Dedifferentiated amniotic fluid mesenchymal stem cell (primary cell): ENCODE data around the gene SPC25.
"Not testable (repeated sequence)": the region's sequence is repeated elsewhere in the genome, so short reads cannot be mapped to it uniquely, and the experiment has no call there.

Experiments
- DNase-seq: peaks from one replicate; pipeline ENCODE4 v3.0.0-alpha.2; 2016; ENCODE audit errors: extremely low spot score

Gene SPC25

DNA sequence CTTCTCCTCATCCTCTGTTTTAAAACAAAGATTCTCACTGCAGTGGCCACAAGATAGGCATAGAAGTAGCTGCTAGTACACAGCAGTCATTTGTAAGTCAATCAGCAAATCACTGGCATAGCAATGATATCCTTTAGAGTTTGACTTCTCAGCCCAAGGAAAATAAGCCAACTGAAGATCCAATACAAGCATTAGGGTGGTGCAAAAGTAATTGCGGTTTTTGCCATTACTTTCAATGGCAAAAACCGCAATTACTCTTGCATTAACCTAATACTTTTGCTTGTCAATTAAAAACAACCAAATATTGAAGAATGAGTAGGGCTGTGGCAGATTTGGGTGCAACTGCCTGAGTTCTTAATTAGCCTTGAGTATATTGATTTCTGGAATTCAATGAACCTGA, 13.7 kb upstream of the SPC25 start:
- DNase-seq = no peak

GRCh38 chr2:168901003-168901402, 10.8 kb upstream of the SPC25 start, which contains the start of gene G6PC2:
TSS of gene G6PC2 (plus strand) at chr2:168901291. CDS start at chr2:168901332, 41 bp downstream.
- no peak for DNase-seq

DNA sequence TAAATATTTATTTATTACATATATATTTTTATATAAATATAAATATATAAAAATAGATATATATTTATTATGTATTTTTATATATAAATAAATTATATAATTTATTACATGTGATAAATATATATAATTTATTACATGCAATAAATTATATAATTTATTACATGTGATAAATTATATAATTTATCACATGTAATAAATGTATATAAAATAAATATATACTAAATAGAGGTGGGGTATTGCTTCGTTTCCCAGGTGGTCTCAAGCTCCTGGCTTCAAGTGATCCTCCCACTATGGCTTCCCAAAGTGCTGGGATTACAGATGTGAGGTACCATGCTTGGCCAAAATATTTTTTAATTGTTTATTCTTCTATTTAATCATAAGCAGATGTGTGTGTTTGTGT, 7.2 kb upstream of the SPC25 start:
- no peak for DNase-seq

- DNase-seq = no peak
Observed at GRCh38 chr2:168896783-168897182, 6.6 kb upstream of the SPC25 start.

GRCh38 chr2:168895771-168896170, 5.5 kb upstream of the SPC25 start:
- DNase-seq = no peak

DNA sequence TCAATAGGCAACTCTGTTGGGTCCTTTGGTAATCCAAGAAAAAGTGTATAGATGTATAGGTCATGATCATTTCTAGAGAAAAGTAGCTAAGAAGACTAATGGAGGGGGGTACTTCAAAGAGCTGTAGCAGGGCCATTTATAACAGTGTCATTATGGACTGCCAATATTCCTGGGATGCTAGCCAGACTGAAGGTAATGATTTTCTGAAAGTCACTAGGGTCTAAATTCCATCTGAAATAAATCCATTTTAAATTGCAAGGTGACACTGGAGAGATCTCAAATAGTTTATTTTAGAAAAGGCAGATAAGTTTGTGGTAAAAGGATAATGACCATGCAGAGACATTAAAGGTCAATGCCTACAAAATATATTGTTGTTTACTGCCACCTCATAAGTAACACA, 4.5 kb upstream of the SPC25 start:
- DNase-seq = no peak

GRCh38 chr2:168894101-168894500, 3.9 kb upstream of the SPC25 start:
- no peak for DNase-seq

- DNase-seq = no peak
Observed at GRCh38 chr2:168892327-168892726, 2.1 kb upstream of the SPC25 start.

GRCh38 chr2:168889635-168890005, 610 bp downstream of the SPC25 start:
- no peak for DNase-seq

DNA sequence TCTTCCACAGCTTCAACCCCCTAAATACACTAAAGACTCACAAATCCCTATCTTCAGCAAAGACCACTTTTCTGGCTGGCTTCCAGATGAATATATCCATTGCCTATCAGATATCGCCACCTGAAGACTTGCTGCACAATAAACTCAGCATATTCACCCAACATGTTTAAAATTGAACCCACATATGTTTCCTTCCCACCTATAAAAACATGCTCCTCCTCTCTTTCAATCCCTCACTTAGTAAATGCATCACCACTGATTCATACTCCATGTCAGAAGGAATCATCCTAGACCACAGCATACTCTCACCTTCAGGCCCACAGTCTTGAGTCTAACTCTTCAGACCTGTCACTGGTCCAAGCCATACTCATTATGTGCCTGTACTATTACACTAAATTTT, 5.3 kb downstream of the SPC25 start:
- DNase-seq = no peak

GRCh38 chr2:168882163-168882562, 8.1 kb downstream of the SPC25 start:
- not testable (repeated sequence) for DNase-seq

DNA sequence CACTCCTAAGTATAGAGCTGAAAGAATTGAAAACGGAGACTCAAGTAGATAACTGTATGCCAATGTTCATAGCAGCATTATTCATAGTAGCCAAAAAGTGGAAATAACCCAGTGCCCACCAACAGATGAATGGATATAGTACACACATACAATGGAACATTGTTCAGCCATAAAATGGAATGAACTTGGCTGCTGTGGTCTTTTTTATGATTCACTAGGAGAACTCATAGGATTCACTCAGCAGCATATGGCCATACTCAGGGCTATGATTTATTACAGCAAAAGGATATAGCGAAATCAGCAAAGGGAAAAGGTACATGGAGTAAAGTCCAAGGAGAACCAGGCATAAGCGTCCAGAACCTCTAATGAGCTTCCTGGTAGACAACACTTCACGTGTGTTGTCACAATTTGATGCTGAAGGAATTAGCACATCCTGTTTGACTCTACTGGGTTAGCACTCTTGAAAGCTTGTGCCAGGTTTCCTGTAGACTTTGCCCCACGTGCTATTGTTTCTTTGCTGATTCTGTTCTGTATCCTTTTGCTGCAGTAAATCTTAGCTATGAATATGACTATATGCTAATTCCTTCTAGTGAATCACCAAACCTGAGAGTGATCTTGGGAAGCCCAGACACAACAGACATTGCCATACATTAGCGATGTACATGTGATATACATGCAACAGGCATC, 15.7 kb downstream of the SPC25 start:
- no peak for DNase-seq

- not testable (repeated sequence) for DNase-seq
Observed at GRCh38 chr2:168870824-168871223, 19.4 kb downstream of the SPC25 start.

- DNase-seq = not testable (repeated sequence)
Observed at GRCh38 chr2:168870369-168870768, 19.9 kb downstream of the SPC25 start.

DNA sequence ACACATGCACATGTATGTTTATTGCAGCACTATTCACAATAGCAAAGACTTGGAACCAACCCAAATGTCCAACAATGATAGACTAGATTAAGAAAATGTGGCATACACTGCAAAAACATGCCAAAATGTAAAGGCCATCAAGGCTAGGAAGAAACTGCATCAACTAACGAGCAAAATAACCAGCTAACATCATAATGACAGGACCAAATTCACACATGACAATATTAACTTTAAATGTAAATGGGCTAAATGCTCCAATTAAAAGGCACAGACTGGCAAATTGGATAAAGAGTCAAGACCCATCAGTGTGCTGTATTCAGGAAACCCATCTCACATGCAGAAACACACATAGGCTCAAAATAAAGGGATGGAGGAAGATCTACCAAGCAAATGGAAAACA, 23.1 kb downstream of the SPC25 start:
- not testable (repeated sequence) for DNase-seq

- no peak for DNase-seq
Observed at GRCh38 chr2:168858146-168858545, 32.1 kb downstream of the SPC25 start.

- DNase-seq = no peak
Observed at GRCh38 chr2:168855601-168856000, 34.6 kb downstream of the SPC25 start.

DNA sequence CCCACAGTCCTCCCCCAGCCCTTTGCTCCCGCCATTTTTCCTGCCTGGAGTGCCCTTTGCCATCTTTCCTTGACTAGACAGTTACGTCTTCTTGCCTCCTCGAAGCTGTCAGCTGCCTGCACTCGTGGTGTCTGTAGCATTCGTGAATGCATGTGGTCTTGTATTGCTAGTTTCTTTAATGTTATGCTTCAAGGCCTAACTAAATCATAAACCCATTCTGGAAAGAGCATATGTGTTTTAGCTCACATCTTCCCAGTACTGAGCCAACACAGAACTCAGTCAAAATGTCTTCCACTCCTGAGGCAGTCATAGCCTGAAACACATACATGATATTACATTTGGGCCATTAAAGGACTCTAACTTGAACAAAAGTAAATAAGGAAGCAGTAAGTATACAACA, 35.6 kb downstream of the SPC25 start:
- DNase-seq = no peak

DNA sequence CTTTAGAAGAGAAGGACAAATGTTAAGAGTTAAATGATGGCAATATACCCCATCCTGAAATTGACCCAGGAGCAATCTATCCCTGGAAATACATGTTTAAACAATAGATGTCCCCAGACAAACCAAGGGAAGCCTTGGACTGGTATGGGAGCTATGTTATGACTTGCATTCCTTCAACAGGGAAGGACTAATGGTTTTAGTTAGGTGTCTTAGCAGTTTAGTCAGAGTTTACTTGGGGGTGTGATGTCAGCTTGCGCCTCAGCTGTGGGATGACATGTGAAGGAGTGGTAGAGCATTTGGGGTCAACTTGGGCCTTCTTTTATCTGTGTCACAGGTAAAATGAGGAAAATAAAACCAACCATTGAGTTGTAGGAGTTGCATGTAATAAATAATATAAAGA, 36.8 kb downstream of the SPC25 start:
- no peak for DNase-seq

GRCh38 chr2:168852481-168852880, 37.7 kb downstream of the SPC25 start:
- no peak for DNase-seq

DNA sequence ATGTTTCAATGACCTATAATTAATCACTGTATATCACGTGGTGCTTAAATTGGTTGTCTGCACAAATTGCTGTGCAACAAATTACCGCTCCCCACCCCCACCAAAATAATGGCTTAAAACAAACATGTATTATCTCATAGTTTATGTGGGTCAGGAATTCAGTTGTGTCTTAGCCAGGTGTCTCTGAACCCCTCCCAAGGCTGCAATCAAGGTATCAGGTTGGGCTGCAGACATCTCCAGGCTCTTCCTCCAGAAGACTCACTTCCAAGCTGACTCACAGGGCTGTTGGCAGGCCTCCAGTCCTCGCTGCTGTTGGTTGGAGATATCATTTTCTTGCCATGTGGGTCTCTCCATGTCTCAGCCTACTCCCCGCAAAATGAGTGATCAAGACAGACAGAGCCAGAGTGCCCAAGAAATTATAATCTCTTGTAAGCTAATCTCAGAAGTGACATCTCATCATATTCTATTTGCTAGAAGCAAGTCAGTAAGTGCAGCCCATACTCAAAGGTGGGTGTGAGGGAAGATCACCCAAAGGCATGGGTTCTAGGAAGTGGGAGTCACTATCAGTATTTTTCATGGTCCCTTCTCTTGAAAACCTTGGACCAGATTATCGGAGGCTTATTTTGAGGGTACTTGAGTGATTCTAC, 38.4 kb downstream of the SPC25 start:
- DNase-seq = no peak

DNA sequence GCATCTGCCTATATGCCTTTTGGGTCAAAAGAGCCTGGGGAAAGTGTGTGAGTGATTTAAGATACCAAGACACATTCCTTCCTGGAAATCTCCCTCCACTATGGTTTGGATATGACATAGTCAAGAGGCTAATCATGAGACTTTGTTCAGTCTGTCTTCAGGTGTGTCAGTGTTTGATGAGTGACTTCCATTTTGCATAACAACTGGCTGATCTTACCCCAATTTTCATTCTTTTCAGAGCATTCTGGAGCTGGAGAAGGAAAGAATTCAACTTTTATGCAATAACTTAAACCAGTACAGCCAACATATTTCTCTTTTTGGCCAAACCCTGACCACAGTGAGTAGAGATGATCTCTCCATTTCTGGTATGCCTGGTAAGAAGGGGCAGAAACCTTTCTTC, 39.4 kb downstream of the SPC25 start:
- DNase-seq = no peak

DNA sequence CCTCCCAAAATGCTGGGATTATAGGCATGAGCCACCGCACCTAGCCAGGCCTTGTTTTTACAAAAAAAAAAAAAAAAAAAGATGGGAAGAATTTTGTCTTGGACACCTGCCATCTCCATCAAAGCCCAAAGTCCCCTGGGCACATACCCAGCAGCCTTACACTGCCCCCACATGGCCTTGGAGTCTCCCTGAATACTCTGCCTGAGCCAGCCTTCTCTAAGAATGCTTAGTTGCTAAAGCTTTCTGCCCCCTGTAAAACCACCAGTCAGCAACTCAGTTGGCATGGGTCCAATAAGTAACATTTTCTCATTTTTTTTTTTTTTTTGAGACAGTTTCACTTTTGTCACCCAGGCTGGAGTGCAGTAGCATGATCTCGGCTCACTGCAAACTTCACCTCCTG, 40.6 kb downstream of the SPC25 start:
- no peak for DNase-seq

- DNase-seq = no peak
Observed at GRCh38 chr2:168848225-168848624, 42.0 kb downstream of the SPC25 start.
